Neuronal stem cell (in vitro differentiated cells): ENCODE data around the gene PHRF1.

Source experiments
- DNase-seq: peaks from one replicate; pipeline ENCODE4 v3.0.0-alpha.2; 2013; ENCODE audit warnings: low spot score
- H2AFZ ChIP-seq: one replicate; pipeline ENCODE4 v1.6.1; 2013; ENCODE audit warnings: mild to moderate bottlenecking, low read length, inconsistent platforms
- H2AK5ac ChIP-seq: 2 replicates; pipeline ENCODE4 v1.6.1; 2013; ENCODE audit warnings: low read depth, mild to moderate bottlenecking, inconsistent platforms, low read length, moderate library complexity, mixed read lengths
- H2BK120ac ChIP-seq: 2 replicates; pipeline ENCODE4 v1.6.1; 2013; ENCODE audit warnings: low read depth, mild to moderate bottlenecking, inconsistent platforms, low read length, moderate library complexity, mixed read lengths
- H2BK12ac ChIP-seq: one replicate; pipeline ENCODE4 v1.6.1; 2013; ENCODE audit warnings: low read length, inconsistent platforms
- H2BK15ac ChIP-seq: 2 replicates; pipeline ENCODE4 v1.6.1; 2013; ENCODE audit warnings: mild to moderate bottlenecking, low read length, inconsistent platforms, mixed read lengths
- H2BK5ac ChIP-seq: one replicate; pipeline ENCODE4 v1.6.1; 2013; ENCODE audit warnings: inconsistent platforms, mild to moderate bottlenecking, low read length, moderate library complexity
- H3K14ac ChIP-seq: one replicate; pipeline ENCODE4 v1.6.1; 2013; ENCODE audit warnings: low read length, inconsistent platforms
- H3K18ac ChIP-seq: 2 replicates; pipeline ENCODE4 v1.6.1; 2013; ENCODE audit warnings: low read length, inconsistent platforms
- H3K23ac ChIP-seq: 2 replicates; pipeline ENCODE4 v1.6.1; 2013; ENCODE audit warnings: low read depth, mild to moderate bottlenecking, mixed read lengths, low read length, inconsistent platforms; ENCODE audit not compliant: poor library complexity
- H3K27ac ChIP-seq: replicated peaks from 3 replicates; pipeline ENCODE4 v1.5.1; 2013; ENCODE audit warnings: low read length, inconsistent platforms
- H3K27me3 ChIP-seq, 3 experiments: 2 replicates each; pipeline ENCODE4 v1.6.1; 2013; ENCODE audit warnings: low read length in 3 of 3, mild to moderate bottlenecking in 2 of 3, inconsistent platforms in 1 of 3, low read depth in 1 of 3, mixed read lengths in 1 of 3, moderate library complexity in 1 of 3; ENCODE audit not compliant: control insufficient read depth in 3 of 3, insufficient read depth in 3 of 3
- H3K36me3 ChIP-seq, 2 donors: replicated peaks in 1 of 2; 2 replicates each; pipeline ENCODE4 v1.6.1; 2013; ENCODE audit warnings: low read length in 2 of 2; ENCODE audit not compliant: control insufficient read depth in 2 of 2, insufficient read depth in 2 of 2
- H3K4ac ChIP-seq: 2 replicates; pipeline ENCODE4 v1.6.1; 2013; ENCODE audit warnings: inconsistent platforms, mild to moderate bottlenecking, low read length, moderate library complexity
- H3K4me1 ChIP-seq, 2 donors: 1 replicate in 1 of 2; 2 replicates in 1 of 2; pipeline ENCODE4 v1.6.1; 2013; ENCODE audit warnings: low read length in 2 of 2, low read depth in 1 of 2; ENCODE audit not compliant: control insufficient read depth in 2 of 2, insufficient read depth in 1 of 2
- H3K4me2 ChIP-seq: one replicate; pipeline ENCODE4 v1.6.1; 2013; ENCODE audit warnings: mild to moderate bottlenecking, low read length, inconsistent platforms; ENCODE audit not compliant: insufficient read depth, poor library complexity, severe bottlenecking
- H3K4me3 ChIP-seq, 2 donors: 2 replicates each; pipeline ENCODE4 v1.5.1; 2013; ENCODE audit warnings: low read length in 2 of 2, mild to moderate bottlenecking in 2 of 2, inconsistent platforms in 1 of 2, moderate library complexity in 1 of 2
- H3K79me1 ChIP-seq: one replicate; pipeline ENCODE4 v1.6.1; 2013; ENCODE audit warnings: low read depth, mild to moderate bottlenecking, inconsistent platforms, low read length, moderate library complexity
- H3K9ac ChIP-seq: one replicate; pipeline ENCODE4 v1.6.1; 2013; ENCODE audit warnings: mild to moderate bottlenecking, low read depth, low read length, inconsistent platforms; ENCODE audit not compliant: poor library complexity
- H3K9me3 ChIP-seq, 2 donors: replicated peaks in 1 of 2; 2 replicates each; pipeline versions ENCODE3 to v1.6.1; 2013; ENCODE audit warnings: low read length in 2 of 2, mild to moderate bottlenecking in 2 of 2, inconsistent platforms in 1 of 2, low read depth in 1 of 2, mixed read lengths in 1 of 2, moderate library complexity in 1 of 2; ENCODE audit not compliant: control insufficient read depth in 2 of 2, insufficient read depth in 1 of 2
- H4K8ac ChIP-seq: one replicate; pipeline ENCODE4 v1.6.1; 2013; ENCODE audit warnings: low read depth, mild to moderate bottlenecking, inconsistent platforms, low read length, moderate library complexity
- H4K91ac ChIP-seq: one replicate; pipeline ENCODE4 v1.6.1; 2013; ENCODE audit warnings: low read length, low read depth, mild to moderate bottlenecking, inconsistent platforms; ENCODE audit not compliant: poor library complexity
- WGBS, 2 donors: extraction: QIAGEN DNeasy Blood & Tissue Kit; methylation state at CpG; one replicate each; pipeline ENCODE4 v1.1.7; 2013; ENCODE audit warnings: missing lambda C conversion rate in 2 of 2, mixed read lengths in 1 of 2; ENCODE audit not compliant: insufficient read length in 2 of 2, insufficient replicate concordance in 1 of 2; ENCODE audit errors: extremely low coverage in 2 of 2; 5-methylcytosine and 5-hydroxymethylcytosine counted together

The PHRF1 gene

GRCh38 chr11:534396-535209, 41.7 kb upstream of the PHRF1 start:
- H3K27me3 ChIP-seq: peaks cover 0 to 27% (median 4%) of the 10 kb centered on the region in 3 experiments
- H3K14ac ChIP-seq: peak overlapping the region; percentile 94

GRCh38 chr11:535210-535518, 41.1 kb upstream of the PHRF1 start:
- Histone ChIP-seq H2BK5ac (no peak overlapping the region), H2BK15ac (no peak overlapping the region), H3K4ac (no peak overlapping the region), H3K9ac (peak overlapping the region; percentile 91), H3K27me3 (peaks cover 0 to 27% (median 4%) of the 10 kb centered on the region in 3 experiments), H3K4me3 (peak overlapping the region; percentile 76 to 95), H3K18ac (peak overlapping the region; percentile 94), H3K27ac (no peak overlapping the region), H3K4me2 (peak overlapping the region; percentile 86), H3K4me1 (peaks cover 12 to 21% of the 10 kb centered on the region in 2 donors), H2BK120ac (no peak overlapping the region), H4K8ac (no peak overlapping the region), H3K23ac (peak overlapping the region; percentile 80), H2AK5ac (peak overlapping the region; percentile 88), H3K79me1 (peaks cover 12% of the 10 kb centered on the region), H4K91ac (no peak overlapping the region), H3K9me3 (peaks cover 0 to 2% of the 10 kb centered on the region in 2 donors), H3K36me3 (peaks cover 22 to 31% of the 10 kb centered on the region in 2 donors), H3K14ac (no peak overlapping the region), H2AFZ (no peak overlapping the region), H2BK12ac (no peak overlapping the region)
- no peak for DNase-seq
- WGBS, 2 donors: no CpG with 5 or more reads among the region's 56 CpGs

More at GRCh38 chr11:534396-535209, 41.7 kb upstream of the PHRF1 start:
- peak overlapping the region; percentile 76 to 95 for H3K4me3 ChIP-seq
- H3K18ac ChIP-seq: peak overlapping the region; percentile 94
- H3K23ac ChIP-seq: peak overlapping the region; percentile 80
- H3K4ac ChIP-seq: peak overlapping the region; percentile 53
- peaks cover 0 to 2% of the 10 kb centered on the region in 2 donors for H3K9me3 ChIP-seq
- peak overlapping the region; percentile 58 for H2BK12ac ChIP-seq
- H2BK15ac ChIP-seq: peak overlapping the region; percentile 75
- peak overlapping the region; percentile 86 for H3K4me2 ChIP-seq
- no peak for DNase-seq
- no CpG with 5 or more reads among the region's 66 CpGs for WGBS, 2 donors
- H2BK120ac ChIP-seq: no peak overlapping the region
- peaks cover 12% of the 10 kb centered on the region for H3K79me1 ChIP-seq
- H3K27ac ChIP-seq: no peak overlapping the region
- H3K4me1 ChIP-seq: peaks cover 12 to 21% of the 10 kb centered on the region in 2 donors
- no peak overlapping the region for H2BK5ac ChIP-seq
- peak overlapping the region; percentile 53 for H4K91ac ChIP-seq
- H3K36me3 ChIP-seq: peaks cover 22 to 31% of the 10 kb centered on the region in 2 donors
- H3K9ac ChIP-seq: peak overlapping the region; percentile 91
- H2AFZ ChIP-seq: peak overlapping the region; percentile 45
- H4K8ac ChIP-seq: no peak overlapping the region
- peak overlapping the region; percentile 88 for H2AK5ac ChIP-seq

GRCh38 chr11:535519-536454, 40.5 kb upstream of the PHRF1 start, which contains the start of gene HRAS:
Gene HRAS, minus strand, starts transcription at chr11:535576.
- peaks cover 16 to 23% of the 10 kb centered on the region in 2 donors for H3K4me1 ChIP-seq
- no CpG with 5 or more reads among the region's 97 CpGs for WGBS, 2 donors
- H3K36me3 ChIP-seq: peaks cover 22 to 31% of the 10 kb centered on the region in 2 donors
- peak within 1 kb of the TSS; percentile 97 for H3K18ac ChIP-seq
- DNase-seq: peak; percentile 95
- H2BK120ac ChIP-seq: no peak within 1 kb of the TSS
- H3K4ac ChIP-seq: peak within 1 kb of the TSS; percentile 53
- peaks cover 0 to 27% (median 4%) of the 10 kb centered on the region in 3 experiments for H3K27me3 ChIP-seq
- H2BK5ac ChIP-seq: peak within 1 kb of the TSS; percentile 9
- H3K9me3 ChIP-seq: peaks cover 0 to 2% of the 10 kb centered on the region in 2 donors
- H2AFZ ChIP-seq: peak within 1 kb of the TSS; percentile 98
- peak within 1 kb of the TSS; percentile 91 for H3K9ac ChIP-seq
- no peak within 1 kb of the TSS for H4K8ac ChIP-seq
- peak within 1 kb of the TSS; percentile 91 for H2AK5ac ChIP-seq
- peak within 1 kb of the TSS; percentile 96 for H3K4me2 ChIP-seq
- H3K27ac ChIP-seq: peak within 1 kb of the TSS; percentile 81
- H3K23ac ChIP-seq: peak within 1 kb of the TSS; percentile 80
- H2BK12ac ChIP-seq: peak within 1 kb of the TSS; percentile 58
- H3K4me3 ChIP-seq: peak within 1 kb of the TSS; percentile 76 to 95
- H3K14ac ChIP-seq: peak within 1 kb of the TSS; percentile 94
- H4K91ac ChIP-seq: peak within 1 kb of the TSS; percentile 53
- peak within 1 kb of the TSS; percentile 75 for H2BK15ac ChIP-seq
- H3K79me1 ChIP-seq: peaks cover 12% of the 10 kb centered on the region
